Hematopoietic multipotent progenitor cell treated with erythropoietin and hydrocortisone succinate and interleukin-3 and kit ligand, for 17 days (in vitro differentiated cells): ENCODE data around the gene SUPT16H.
"Not testable (repeated sequence)": the region's sequence is repeated elsewhere in the genome, so short reads cannot be mapped to it uniquely, and the experiment has no call there.

ENCODE experiments used
- DNase-seq: peaks from one replicate; pipeline ENCODE4 v3.0.0-alpha.2; 2015; ENCODE audit warnings: low spot score

The SUPT16H gene

GRCh38 chr14:21367582-21368144 lies 16.2 kb downstream of the SUPT16H start:
- no peak for DNase-seq

- DNase-seq, result no peak
Observed at GRCh38 chr14:21356511-21356910, 27.3 kb downstream of the SUPT16H start.

- no peak for DNase-seq
Observed at GRCh38 chr14:21352587-21352986, 31.2 kb downstream of the SUPT16H start.

- DNase-seq, result no peak
Observed at GRCh38 chr14:21350539-21350938, 33.3 kb downstream of the SUPT16H start.

DNA sequence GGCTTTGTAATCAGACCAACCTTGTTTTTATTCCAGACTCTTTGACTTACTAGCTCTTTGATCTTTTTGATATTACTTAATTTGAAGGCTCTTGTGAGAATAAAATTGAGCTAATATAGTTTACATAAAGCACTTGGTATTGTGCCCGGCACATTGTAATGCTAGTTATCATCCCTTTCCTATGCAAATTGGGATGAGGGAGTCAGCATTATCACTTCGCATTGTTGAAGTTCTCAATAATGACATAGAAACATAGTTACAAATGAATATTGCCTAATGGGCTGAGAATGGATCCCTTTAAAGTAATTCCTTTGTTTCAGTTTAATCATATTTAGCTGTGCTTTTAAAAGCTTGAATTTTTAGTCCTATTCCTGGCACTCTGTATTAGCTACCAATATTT lies 36.6 kb downstream of the SUPT16H start:
- no peak for DNase-seq

DNA sequence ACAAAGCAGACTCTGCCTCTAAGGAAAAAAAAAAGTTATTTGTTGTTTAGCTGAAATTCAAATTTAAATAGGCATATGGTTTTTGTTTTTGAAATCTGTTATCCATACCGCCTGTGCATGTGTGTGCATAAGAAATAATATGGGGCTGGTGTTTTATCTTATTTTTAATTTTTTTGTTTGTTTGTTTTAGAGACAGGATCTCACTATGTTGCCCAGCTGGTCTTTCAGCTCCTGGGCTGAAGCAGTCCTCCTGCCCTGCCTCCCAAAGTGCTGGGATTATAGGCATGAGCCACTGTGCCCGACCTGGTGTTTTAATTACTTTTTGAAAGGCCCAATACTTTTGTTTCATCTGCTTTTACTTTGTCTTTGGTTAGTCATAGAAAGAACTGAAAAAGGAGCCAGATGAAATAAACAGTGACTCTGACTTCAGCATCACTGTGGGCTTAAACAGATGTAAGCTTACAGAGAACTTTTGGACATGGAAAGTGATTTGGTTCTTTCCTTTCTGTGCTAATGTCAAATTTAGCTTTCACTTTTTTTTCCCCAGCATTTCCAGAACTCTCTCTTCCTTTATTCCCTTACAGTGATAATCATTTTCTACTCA lies 37.2 kb downstream of the SUPT16H start:
- DNase-seq, result no peak

DNA sequence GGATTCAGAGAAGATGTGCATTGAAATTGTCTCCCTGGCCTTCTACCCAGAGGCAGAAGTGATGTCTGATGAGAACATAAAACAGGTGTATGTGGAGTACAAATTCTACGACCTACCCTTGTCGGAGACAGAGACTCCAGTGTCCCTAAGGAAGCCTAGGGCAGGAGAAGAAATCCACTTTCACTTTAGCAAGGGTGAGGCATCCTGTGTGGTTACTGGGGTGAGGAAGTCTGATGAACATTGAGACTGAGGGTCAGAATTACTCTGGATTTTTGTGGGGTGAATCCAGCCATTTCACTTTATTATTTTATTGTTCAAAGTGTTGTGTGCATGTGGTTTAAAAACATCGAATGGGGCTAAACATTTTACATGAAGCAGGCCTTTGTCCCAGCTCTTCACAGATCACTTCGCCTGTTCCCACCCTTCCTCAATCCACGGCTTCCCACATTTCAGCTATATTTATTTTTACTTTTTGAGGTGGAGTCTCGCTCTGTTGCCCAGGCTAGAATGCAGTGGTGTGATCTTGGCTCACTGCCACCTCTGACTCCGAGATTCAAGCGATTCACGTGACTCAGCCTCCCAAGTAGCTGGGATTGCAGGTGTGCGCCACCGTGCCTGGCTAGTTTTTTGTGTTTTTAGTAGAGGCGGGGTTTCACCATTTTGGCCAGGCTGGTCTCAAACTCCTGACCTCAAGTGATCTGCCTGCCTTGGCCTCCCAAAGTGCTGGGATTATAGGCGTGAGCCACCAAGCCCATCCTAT lies 40.6 kb downstream of the SUPT16H start:
- DNase-seq, result no peak

GRCh38 chr14:21334202-21334906 lies 49.5 kb downstream of the SUPT16H start:
- DNase-seq, result no peak

DNA sequence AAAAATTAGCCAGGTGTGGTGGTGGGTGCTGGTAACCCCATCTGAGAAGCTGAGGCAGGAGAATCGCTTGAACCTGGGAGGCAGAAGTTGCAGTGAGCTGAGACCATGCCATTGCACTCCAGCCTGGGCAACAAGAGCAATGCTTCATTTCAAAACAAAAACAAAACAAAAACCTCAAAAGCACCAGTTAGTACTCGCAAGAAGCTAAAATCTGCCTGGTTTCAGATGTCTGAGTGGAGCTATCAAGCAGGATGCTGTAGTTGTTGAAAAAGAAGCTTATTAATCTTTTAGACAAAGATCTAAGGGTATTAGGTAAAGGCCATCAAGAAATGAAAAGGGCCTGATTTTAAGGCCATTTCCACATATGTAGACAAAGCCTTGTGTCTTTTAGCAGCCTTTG lies 50.9 kb downstream of the SUPT16H start:
- DNase-seq, result no peak

GRCh38 chr14:21326972-21327371 lies 56.8 kb downstream of the SUPT16H start:
- DNase-seq, result no peak

DNA sequence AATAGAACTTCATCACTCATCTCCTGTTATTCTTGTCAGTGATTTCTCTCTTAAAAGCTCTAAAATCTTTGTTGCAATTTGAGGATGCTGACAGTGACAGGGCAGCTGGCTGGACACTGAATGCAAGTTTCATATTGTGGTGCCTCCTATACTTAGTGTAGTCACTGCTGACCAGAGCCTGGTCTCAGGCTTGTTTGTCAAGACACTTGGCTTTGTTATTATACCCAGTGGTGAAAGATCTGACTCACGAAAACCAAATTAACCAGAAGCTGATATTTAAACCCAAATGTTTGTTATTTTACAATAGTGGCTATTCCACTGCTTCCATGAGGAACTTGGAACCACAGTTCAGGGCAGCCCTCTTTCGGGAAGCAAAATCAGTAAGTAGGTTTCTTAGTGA lies 61.1 kb downstream of the SUPT16H start:
- no peak for DNase-seq

- DNase-seq, result no peak
Observed at GRCh38 chr14:21320913-21321312, 62.9 kb downstream of the SUPT16H start.

DNA sequence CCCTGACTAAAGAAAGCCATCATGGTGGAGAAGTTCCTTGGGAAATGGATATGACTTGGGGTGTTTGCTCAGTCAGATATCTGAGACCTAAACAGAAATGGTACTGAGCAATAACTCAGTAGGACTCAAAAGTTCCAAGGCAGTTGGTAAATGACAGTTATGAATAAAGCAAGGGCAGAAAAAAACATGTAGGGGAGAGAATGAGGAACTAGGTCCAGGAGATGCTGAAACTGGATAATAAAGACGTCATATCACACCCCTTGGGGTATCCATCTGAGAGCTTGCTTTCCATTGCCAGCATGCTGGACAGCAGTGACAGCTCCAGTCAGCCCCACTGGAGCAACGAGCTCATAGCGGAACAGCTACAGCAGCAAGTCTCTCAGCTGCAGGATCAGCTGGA lies 66.4 kb downstream of the SUPT16H start:
- DNase-seq, result no peak

- DNase-seq, result no peak
Observed at GRCh38 chr14:21313512-21313911, 70.3 kb downstream of the SUPT16H start.

DNA sequence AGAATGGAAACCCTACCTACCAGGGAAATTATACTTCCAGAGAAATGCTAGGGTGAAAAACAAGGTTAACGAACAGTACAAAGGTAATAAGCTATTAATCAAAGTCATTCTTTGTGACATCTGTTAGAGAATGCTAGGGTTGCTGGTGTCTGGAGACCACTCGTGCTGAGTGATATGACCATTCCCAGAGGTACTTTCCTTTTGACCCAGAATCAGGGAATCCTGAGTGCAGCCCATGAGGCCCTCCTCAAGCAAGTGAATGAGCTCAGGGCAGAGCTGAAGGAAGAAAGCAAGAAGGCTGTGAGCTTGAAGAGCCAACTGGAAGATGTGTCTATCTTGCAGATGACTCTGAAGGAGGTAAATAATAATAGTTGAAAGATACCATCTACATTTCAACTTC lies 72.2 kb downstream of the SUPT16H start:
- DNase-seq, result no peak

DNA sequence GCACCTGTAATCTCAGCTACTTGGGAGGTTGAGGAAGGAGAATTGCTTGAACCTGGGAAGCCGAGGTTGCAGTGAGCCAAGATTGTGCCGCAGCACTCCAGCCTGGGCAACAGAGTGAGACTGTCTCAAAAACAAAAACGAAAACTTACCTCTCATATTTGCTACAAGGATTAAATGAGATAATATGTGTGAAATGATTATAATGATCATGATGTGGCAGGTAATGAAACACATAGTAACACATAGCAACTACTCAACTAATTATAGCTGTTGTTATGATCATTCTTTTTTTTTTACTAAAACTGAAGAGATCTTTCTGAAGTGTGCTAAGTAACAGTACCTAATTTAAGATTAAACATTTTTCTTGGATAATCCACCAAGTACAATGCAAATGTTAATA lies 73.9 kb downstream of the SUPT16H start:
- DNase-seq, result no peak

DNA sequence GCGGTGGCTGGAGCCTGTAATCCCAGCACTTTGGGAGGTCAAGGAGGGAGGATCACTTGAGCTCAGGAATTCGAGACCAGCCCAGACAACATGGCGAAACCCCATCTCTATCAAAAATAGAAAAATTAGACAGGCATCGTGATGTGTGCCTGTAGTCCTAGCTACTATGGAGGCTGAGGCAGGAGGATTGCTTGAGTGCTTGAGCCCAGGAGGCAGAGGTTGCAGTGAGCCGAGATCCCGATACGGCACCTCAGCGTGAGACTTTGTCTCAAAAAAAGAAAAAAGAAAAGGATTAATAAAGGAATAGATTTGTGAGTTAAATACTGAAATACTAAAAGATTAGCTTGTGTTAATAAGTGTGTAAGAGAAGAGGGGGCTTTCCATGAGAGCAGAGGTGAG lies 74.6 kb downstream of the SUPT16H start:
- DNase-seq, result no peak

DNA sequence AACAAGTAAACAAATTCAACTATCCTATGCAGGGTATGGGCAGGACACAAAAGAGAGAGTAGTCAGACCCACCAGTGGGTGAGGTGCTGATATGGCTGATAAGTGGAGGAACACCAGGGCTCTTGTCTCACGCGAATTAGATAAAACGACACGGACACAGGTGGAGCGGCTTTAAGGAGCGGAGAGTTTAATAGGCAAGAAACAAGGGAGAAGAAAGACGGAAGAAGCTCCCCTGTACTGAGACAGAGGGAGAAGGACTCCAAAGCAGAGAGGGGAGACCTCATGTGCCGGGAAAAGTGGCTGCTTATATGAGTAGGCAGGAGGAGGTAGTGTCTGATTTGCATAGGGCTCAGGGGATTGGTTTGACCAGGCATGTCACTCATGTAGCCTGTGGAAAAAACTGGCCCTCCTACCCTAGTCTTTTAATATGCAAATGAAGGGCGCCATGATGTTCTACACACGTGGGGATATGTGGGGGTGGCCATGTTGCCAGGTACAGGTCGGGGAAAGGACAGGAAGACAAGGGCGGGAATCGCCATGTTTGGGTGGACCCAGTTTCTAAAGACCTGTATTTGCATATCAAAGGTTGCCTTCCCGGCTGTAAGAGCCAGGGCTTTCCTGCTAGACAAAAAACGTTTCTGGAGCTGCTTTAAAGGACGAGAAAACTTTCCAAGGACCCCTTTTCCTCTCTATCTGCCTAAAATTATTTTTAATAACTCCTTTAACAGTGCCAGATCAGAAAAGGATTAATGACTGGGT lies 75.2 kb downstream of the SUPT16H start:
- DNase-seq, result peak; percentile 58

DNA sequence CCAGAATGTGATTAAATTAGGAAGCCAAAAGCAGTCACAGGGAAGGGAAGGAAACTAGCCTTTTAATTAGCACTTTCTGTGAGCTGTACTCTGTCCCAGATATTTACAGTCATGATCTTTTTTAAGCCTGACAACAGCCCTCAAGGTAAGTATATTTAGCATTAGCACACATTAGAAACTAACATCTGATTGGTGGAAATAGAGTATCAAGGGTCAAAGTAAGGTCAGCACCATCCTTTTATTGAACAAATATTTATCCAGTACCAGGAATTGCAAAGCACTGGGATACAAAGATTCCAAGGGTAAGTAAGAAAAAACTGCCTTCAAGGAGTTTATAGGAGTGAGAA lies 75.7 kb downstream of the SUPT16H start:
- DNase-seq, result no peak

- DNase-seq, result no peak
Observed at GRCh38 chr14:21307637-21308036, 76.2 kb downstream of the SUPT16H start.

- not testable (repeated sequence) for DNase-seq
Observed at GRCh38 chr14:21302836-21303140, 81.0 kb downstream of the SUPT16H start.

DNA sequence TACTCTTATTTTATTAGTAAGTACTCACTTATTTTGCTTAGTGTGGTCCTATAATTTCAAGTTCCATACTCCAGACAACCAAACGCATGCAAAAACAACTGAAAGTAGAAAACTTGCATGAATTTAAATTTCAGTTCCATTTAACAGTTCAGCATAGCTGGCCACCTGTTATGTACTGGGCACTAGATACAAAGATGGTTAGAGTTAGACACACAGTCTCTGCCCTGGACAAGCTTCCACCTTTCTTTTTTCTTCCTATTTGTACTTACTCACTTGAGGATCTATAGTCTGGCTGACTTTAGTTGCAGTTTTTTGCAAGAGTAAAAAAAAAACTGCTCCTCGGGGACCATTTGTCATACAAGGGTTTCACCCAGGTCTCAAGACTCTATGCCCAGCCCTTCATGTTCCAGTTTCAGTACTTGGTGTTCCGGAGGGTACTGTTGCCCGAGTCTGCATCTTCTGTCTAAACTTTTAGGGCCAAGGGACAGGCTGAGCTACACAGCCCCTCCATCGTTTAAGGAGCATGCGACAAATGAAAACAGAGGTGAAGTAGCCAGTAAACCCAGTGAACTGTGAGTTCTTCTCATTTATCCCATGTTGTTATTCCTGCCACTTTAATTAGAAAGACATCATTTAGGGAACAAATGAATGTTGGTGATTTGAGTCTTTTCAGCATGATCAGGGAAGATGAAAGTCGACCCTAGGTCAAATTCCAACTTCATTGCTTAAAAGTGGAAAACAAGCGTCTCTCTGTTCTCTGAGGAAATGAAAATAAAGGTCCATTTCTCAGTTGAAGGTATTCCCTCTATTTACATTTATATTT lies 81.6 kb downstream of the SUPT16H start:
- DNase-seq, result no peak
